GM23248 (cell line): ENCODE results near the gene SP6. TPM values are rescaled to one million over a fixed set of nuclear protein-coding genes. Genes with fewer than 3 reads are reported as not detected.
A peak's percentile ranks its signal among the peaks of the same experiment; 100 is the strongest.

Experiments used
- DNase-seq: peaks from one replicate; pipeline ENCODE4 v3.0.0-alpha.2; 2015
- H2AFZ ChIP-seq: fragments of 200-600 bp; sonication (generic); 2 replicates; pipeline ENCODE4 v1.6.1; 2016; ENCODE audit warnings: antibody characterized with exemption
- H3F3A ChIP-seq: fragments of 200-600 bp; sonication (generic); 2 replicates; pipeline ENCODE4 v1.6.1; 2016; ENCODE audit warnings: mild to moderate bottlenecking, antibody characterized with exemption, mixed run types; ENCODE audit not compliant: insufficient read depth
- H3K27ac ChIP-seq: fragments of 200-600 bp; sonication (generic); 2 replicates; pipeline ENCODE4 v1.5.1; 2016; ENCODE audit warnings: mild to moderate bottlenecking
- H3K27me3 ChIP-seq: fragments of 200-600 bp; sonication (generic); replicated peaks from 2 replicates; pipeline ENCODE4 v1.6.1; 2016; ENCODE audit warnings: mild to moderate bottlenecking; ENCODE audit not compliant: insufficient read depth
- H3K36me3 ChIP-seq: fragments of 200-600 bp; sonication (generic); 2 replicates; pipeline ENCODE4 v1.6.1; 2016; ENCODE audit warnings: low read depth, mild to moderate bottlenecking
- H3K4me1 ChIP-seq: fragments of 200-600 bp; sonication (generic); 2 replicates; pipeline ENCODE4 v1.6.1; 2016; ENCODE audit warnings: mild to moderate bottlenecking; ENCODE audit not compliant: insufficient read depth
- H3K4me2 ChIP-seq: fragments of 200-600 bp; sonication (generic); one replicate; pipeline ENCODE4 v1.6.1; 2016; ENCODE audit warnings: mild to moderate bottlenecking; ENCODE audit not compliant: unreplicated experiment
- H3K4me3 ChIP-seq: fragments of 200-600 bp; sonication (generic); 2 replicates; pipeline ENCODE4 v1.5.1; 2016; ENCODE audit warnings: mild to moderate bottlenecking
- H3K79me2 ChIP-seq: fragments of 200-600 bp; sonication (generic); 2 replicates; pipeline ENCODE4 v1.6.1; 2016; ENCODE audit warnings: mild to moderate bottlenecking; ENCODE audit not compliant: insufficient read depth
- H3K9ac ChIP-seq: fragments of 200-600 bp; sonication (generic); 2 replicates; pipeline ENCODE4 v1.6.1; 2016; ENCODE audit warnings: mild to moderate bottlenecking
- H3K9me2 ChIP-seq: fragments of 200-600 bp; sonication (generic); 2 replicates; pipeline ENCODE4 v1.6.1; 2016; ENCODE audit warnings: mixed run types, mild to moderate bottlenecking, moderate library complexity; ENCODE audit not compliant: insufficient read depth
- H3K9me3 ChIP-seq: fragments of 200-600 bp; sonication (generic); one replicate; pipeline ENCODE4 v1.6.1; 2017; ENCODE audit warnings: low read depth
- H4K20me1 ChIP-seq: fragments of 200-600 bp; sonication (generic); 2 replicates; pipeline ENCODE4 v1.6.0; 2016; ENCODE audit not compliant: insufficient read depth
- EZH2 ChIP-seq: fragments of 200-600 bp; sonication (generic); IDR thresholded peaks from 2 replicates; pipeline ENCODE4 v1.6.1; 2018; ENCODE audit warnings: antibody characterized with exemption, mild to moderate bottlenecking; ENCODE audit not compliant: insufficient read depth, poor library complexity, severe bottlenecking
- EZH2phosphoT487 ChIP-seq: fragments of 200-600 bp; sonication (generic); IDR thresholded peaks from 2 replicates; pipeline ENCODE4 v1.6.1; 2018; ENCODE audit warnings: antibody characterized with exemption, moderate library complexity, mild to moderate bottlenecking, low read depth; ENCODE audit not compliant: insufficient read depth
- WGBS, 2 experiments: methylation state at CpG; one replicate each; pipeline ENCODE4 v1.1.6; 2015 to 2017; ENCODE audit warnings: low lambda C conversion rate in 2 of 2, low coverage in 1 of 2; ENCODE audit errors: missing lambda C conversion rate in 2 of 2; 5-methylcytosine and 5-hydroxymethylcytosine counted together
- in situ Hi-C: fragments of 300-500 bp; cut with MboI; formaldehyde crosslinking; loops from 2 replicates; pipeline ENCODE4 v1.15.0; 2020
- polyA plus RNA-seq: library from polyadenylated mRNA; unstranded; fragments of >200 nt; fragmentation: Nextera tagmentation; extraction: Ambion mirVana; gene quantifications from 2 replicates; pipeline ENCODE4 v1.2.1, GENCODE V29; 2016
- total RNA-seq: library from RNA; depleted of rRNA; stranded (reverse); fragments of >200 nt; shearing (Covaris generic); gene quantifications from 2 replicates; pipeline ENCODE4 v1.2.3, GENCODE V29; 2014

The SP6 gene
- total and polyA plus RNA-seq, 2 experiments from 2014 or later: not detected

GRCh38 chr17:47855737-47856136 lies 4.8 kb upstream of the SP6 start:
- Histone ChIP-seq H3K79me2 (no peaks in the 10 kb centered on the region), H3K4me2 (no peak overlapping the region), H3K27me3 (peaks cover 39% of the 10 kb centered on the region), H3K9ac (no peak overlapping the region), H3K9me3 (no peaks in the 10 kb centered on the region), H4K20me1 (no peaks in the 10 kb centered on the region), H3K4me3 (no peak overlapping the region), H3K9me2 (no peaks in the 10 kb centered on the region), H3K36me3 (no peaks in the 10 kb centered on the region), H3F3A (no peaks in the 10 kb centered on the region), H2AFZ (peak overlapping the region; percentile 24; the same call in 1 of the 2 replicates), H3K4me1 (peaks cover 4% of the 10 kb centered on the region; the same call in 1 of the 2 replicates), H3K27ac (no peak overlapping the region)
- TF ChIP-seq EZH2: no peak
- no peak for TF ChIP-seq EZH2phosphoT487
- 27 to 33% methylated on average over 3 of the region's 3 CpGs for WGBS, 2 experiments
- in situ Hi-C loops: no loop called here
- DNase-seq: no peak

DNA sequence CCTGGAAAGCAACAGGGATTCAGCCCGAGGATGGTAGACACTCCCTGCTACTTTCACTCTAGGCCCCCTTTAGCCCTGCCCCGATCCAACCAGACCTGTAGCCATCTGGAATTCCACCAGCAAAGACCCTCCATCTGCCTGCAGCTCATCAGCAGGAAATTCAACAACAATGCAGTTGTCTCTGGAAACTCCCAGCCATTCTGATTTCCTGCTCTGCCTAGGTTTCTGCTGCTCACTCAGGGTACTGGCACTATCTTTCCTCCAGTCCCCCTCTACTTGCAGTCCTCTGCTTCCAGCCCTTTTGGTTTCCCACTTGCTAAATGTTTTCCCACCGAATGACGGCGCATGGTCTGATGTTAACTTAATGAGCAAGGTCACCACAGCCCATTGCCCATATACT lies 2.7 kb upstream of the SP6 start:
- Histone ChIP-seq H3K9ac (no peak overlapping the region), H3K4me3 (no peak overlapping the region), H3K79me2 (no peaks in the 10 kb centered on the region), H3F3A (no peaks in the 10 kb centered on the region), H2AFZ (no peak overlapping the region), H3K4me2 (no peak overlapping the region), H3K9me3 (no peaks in the 10 kb centered on the region), H3K27me3 (peaks cover 39% of the 10 kb centered on the region), H3K36me3 (no peaks in the 10 kb centered on the region), H4K20me1 (no peaks in the 10 kb centered on the region), H3K9me2 (no peaks in the 10 kb centered on the region), H3K27ac (no peak overlapping the region), H3K4me1 (peaks cover 4% of the 10 kb centered on the region; the same call in 1 of the 2 replicates)
- in situ Hi-C loops: no loop called here
- WGBS, 2 experiments: 34 to 36% methylated on average over 5 of the region's 5 CpGs
- TF ChIP-seq EZH2 (no peak), EZH2phosphoT487 (no peak)
- DNase-seq: no peak

- no peaks in the 10 kb centered on the region for H3K9me2 ChIP-seq
Observed at GRCh38 chr17:47852113-47852949, 1.4 kb upstream of the SP6 start.

GRCh38 chr17:47851764-47852112 lies 775 bp upstream of the SP6 start:
- Histone ChIP-seq H3K27ac (no peak overlapping the region), H3K4me3 (no peak overlapping the region), H4K20me1 (no peaks in the 10 kb centered on the region), H3K79me2 (no peaks in the 10 kb centered on the region), H3K4me1 (peaks cover 4% of the 10 kb centered on the region; the same call in 1 of the 2 replicates), H3F3A (no peaks in the 10 kb centered on the region), H3K9me2 (no peaks in the 10 kb centered on the region), H3K9me3 (no peaks in the 10 kb centered on the region), H3K9ac (no peak overlapping the region), H3K27me3 (peaks cover 45% of the 10 kb centered on the region), H3K4me2 (no peak overlapping the region), H3K36me3 (no peaks in the 10 kb centered on the region), H2AFZ (no peak overlapping the region)
- 32 to 36% methylated on average over 9 to 11 of the region's 11 CpGs for WGBS, 2 experiments
- in situ Hi-C loops: no loop called here
- TF ChIP-seq EZH2 (no peak), EZH2phosphoT487 (no peak)
- DNase-seq: no peak

More at GRCh38 chr17:47852113-47852949, 1.4 kb upstream of the SP6 start:
- Histone ChIP-seq H3K36me3 (no peaks in the 10 kb centered on the region), H3K27ac (no peak overlapping the region), H3K4me2 (no peak overlapping the region), H3F3A (no peaks in the 10 kb centered on the region), H3K9me3 (no peaks in the 10 kb centered on the region), H3K79me2 (no peaks in the 10 kb centered on the region), H3K27me3 (peaks cover 39% of the 10 kb centered on the region), H2AFZ (no peak overlapping the region), H3K9ac (no peak overlapping the region), H4K20me1 (no peaks in the 10 kb centered on the region), H3K4me3 (no peak overlapping the region), H3K4me1 (peaks cover 4% of the 10 kb centered on the region; the same call in 1 of the 2 replicates)
- WGBS, 2 experiments: 31 to 36% methylated on average over 30 to 32 of the region's 32 CpGs
- TF ChIP-seq EZH2 (peak; percentile 66), EZH2phosphoT487 (no peak)
- in situ Hi-C loops: no loop called here
- peak; percentile 37 for DNase-seq
